Neural crest cell (in vitro differentiated cells): Measurements from ENCODE around the gene CLEC2L. TPM values are rescaled to one million over a fixed set of nuclear protein-coding genes. Genes with fewer than 3 reads are reported as not detected.

ENCODE experiments used
- DNase-seq: peaks from one replicate; pipeline ENCODE4 v3.0.0; 2021; ENCODE audit warnings: low read depth, mixed read lengths, low spot score
- H3K27ac Mint-ChIP-seq: one replicate; pipeline ENCODE4 v1.8.0; 2021; ENCODE audit warnings: mild to moderate bottlenecking, mixed read lengths; ENCODE audit not compliant: unreplicated experiment
- H3K27me3 Mint-ChIP-seq: 2 replicates; pipeline ENCODE4 v1.8.0; 2021; ENCODE audit warnings: low read depth, mild to moderate bottlenecking, mixed read lengths
- H3K36me3 Mint-ChIP-seq: 2 replicates; pipeline ENCODE4 v1.8.0; 2021; ENCODE audit warnings: low read depth, mild to moderate bottlenecking, mixed read lengths
- H3K4me1 Mint-ChIP-seq: 2 replicates; pipeline ENCODE4 v1.8.0; 2021; ENCODE audit warnings: mixed read lengths
- H3K4me3 Mint-ChIP-seq: one replicate; pipeline ENCODE4 v1.8.0; 2021; ENCODE audit warnings: mild to moderate bottlenecking, mixed read lengths
- H3K9me3 Mint-ChIP-seq: 2 replicates; pipeline ENCODE4 v1.8.0; 2021; ENCODE audit warnings: mixed read lengths
- CTCF ChIP-seq: fragments of 200-600 bp; sonication (generic); conservative IDR thresholded peaks from 2 replicates; pipeline ENCODE4 v1.5.0; 2021; ENCODE audit warnings: antibody characterized with exemption, mild to moderate bottlenecking
- total RNA-seq: library from RNA; stranded (reverse); gene quantifications from 2 replicates; pipeline ENCODE4 v1.2.1, GENCODE V29; 2021

Gene CLEC2L
- total RNA-seq, 1 donor from 2014 or later, result 0.65 TPM

- Mint-ChIP-seq H3K27ac (no peak overlapping the region), H3K9me3 (no peaks in the 10 kb centered on the region), H3K4me1 (peaks cover 3% of the 10 kb centered on the region), H3K36me3 (no peaks in the 10 kb centered on the region), H3K27me3 (peaks cover 73% of the 10 kb centered on the region), H3K4me3 (peak overlapping the region; percentile 34)
- no peak for DNase-seq
- TF ChIP-seq CTCF, result no peak
Measured at GRCh38 chr7:139482122-139482521, 41.4 kb upstream of the CLEC2L start.

- no peaks in the 10 kb centered on the region for H3K36me3 Mint-ChIP-seq
- TF ChIP-seq CTCF, result no peak
- no peaks in the 10 kb centered on the region for H3K9me3 Mint-ChIP-seq
- peaks cover 76% of the 10 kb centered on the region for H3K27me3 Mint-ChIP-seq
- DNase-seq, result peak; percentile 16
- peaks cover 3% of the 10 kb centered on the region for H3K4me1 Mint-ChIP-seq
- peak overlapping the region; percentile 34 for H3K4me3 Mint-ChIP-seq
- H3K27ac Mint-ChIP-seq, result no peak overlapping the region
Measured at GRCh38 chr7:139482662-139483466, 40.6 kb upstream of the CLEC2L start.

GRCh38 chr7:139487366-139488080, 36.0 kb upstream of the CLEC2L start:
- H3K36me3 Mint-ChIP-seq, result no peaks in the 10 kb centered on the region
- H3K4me1 Mint-ChIP-seq, result peaks cover 3% of the 10 kb centered on the region
- peaks cover 54% of the 10 kb centered on the region for H3K27me3 Mint-ChIP-seq
- no peaks in the 10 kb centered on the region for H3K9me3 Mint-ChIP-seq
- no peak for DNase-seq
- TF ChIP-seq CTCF, result no peak
- H3K27ac Mint-ChIP-seq, result no peak overlapping the region
- H3K4me3 Mint-ChIP-seq, result no peak overlapping the region

GRCh38 chr7:139488810-139489209, 34.7 kb upstream of the CLEC2L start:
- peaks cover 48% of the 10 kb centered on the region for H3K27me3 Mint-ChIP-seq
- DNase-seq, result no peak
- no peaks in the 10 kb centered on the region for H3K36me3 Mint-ChIP-seq
- H3K4me1 Mint-ChIP-seq, result peaks cover 2% of the 10 kb centered on the region
- no peaks in the 10 kb centered on the region for H3K9me3 Mint-ChIP-seq
- no peak overlapping the region for H3K27ac Mint-ChIP-seq
- TF ChIP-seq CTCF, result no peak
- H3K4me3 Mint-ChIP-seq, result no peak overlapping the region

- TF ChIP-seq CTCF, result no peak
- Mint-ChIP-seq H3K36me3 (no peaks in the 10 kb centered on the region), H3K27me3 (peaks cover 38% of the 10 kb centered on the region), H3K4me1 (peaks cover 5% of the 10 kb centered on the region), H3K9me3 (no peaks in the 10 kb centered on the region), H3K27ac (no peak overlapping the region), H3K4me3 (no peak overlapping the region)
- no peak for DNase-seq
Measured at GRCh38 chr7:139490130-139490529, 33.4 kb upstream of the CLEC2L start.
